ENCODE measurements around the gene AKT3. TPM values are rescaled to one million over a fixed set of nuclear protein-coding genes. Genes with fewer than 3 reads are reported as not detected.

Gene AKT3
- polyA plus RNA-seq, 1 experiment, result 34.9 TPM

DNA sequence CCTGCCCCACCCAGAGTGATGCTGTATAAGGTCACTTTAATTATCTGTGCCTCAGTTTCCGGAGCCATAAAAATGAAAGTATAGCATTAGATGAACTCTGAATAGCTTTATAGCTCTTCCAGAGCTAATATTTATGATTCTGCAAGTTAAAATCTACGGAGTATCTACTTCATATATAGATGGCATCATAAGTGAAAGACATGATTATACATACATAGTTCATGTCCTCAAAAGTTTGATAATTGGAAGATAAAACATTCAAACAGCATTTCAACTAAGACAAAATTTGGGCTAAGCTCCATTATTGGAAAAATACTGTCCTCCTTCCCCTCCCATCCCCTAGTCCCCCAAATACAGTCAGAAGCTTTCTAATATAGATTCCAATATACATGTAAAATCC lies 4.2 kb downstream of the AKT3 start:
- no peak overlapping the region for H3K27ac ChIP-seq (ENCODE audit: low read depth, low read length)
- H3K4me3 ChIP-seq (ENCODE audit: low read depth, low read length), result no peak overlapping the region
- no peak for DNase-seq (ENCODE audit: low read depth, low spot score)
- TF ChIP-seq, protein P1, sequence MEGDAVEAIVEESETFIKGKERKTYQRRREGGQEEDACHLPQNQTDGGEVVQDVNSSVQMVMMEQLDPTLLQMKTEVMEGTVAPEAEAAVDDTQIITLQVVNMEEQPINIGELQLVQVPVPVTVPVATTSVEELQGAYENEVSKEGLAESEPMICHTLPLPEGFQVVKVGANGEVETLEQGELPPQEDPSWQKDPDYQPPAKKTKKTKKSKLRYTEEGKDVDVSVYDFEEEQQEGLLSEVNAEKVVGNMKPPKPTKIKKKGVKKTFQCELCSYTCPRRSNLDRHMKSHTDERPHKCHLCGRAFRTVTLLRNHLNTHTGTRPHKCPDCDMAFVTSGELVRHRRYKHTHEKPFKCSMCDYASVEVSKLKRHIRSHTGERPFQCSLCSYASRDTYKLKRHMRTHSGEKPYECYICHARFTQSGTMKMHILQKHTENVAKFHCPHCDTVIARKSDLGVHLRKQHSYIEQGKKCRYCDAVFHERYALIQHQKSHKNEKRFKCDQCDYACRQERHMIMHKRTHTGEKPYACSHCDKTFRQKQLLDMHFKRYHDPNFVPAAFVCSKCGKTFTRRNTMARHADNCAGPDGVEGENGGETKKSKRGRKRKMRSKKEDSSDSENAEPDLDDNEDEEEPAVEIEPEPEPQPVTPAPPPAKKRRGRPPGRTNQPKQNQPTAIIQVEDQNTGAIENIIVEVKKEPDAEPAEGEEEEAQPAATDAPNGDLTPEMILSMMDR (IDR thresholded peaks at IDR 0.05; ENCODE audit: low read depth, low read length), result no peak
- ChIA-PET CTCF (interaction anchor here (0.7 to 1.5 kb wide), 3 partner anchors 97 to 453 kb away, joined by 3 read pairs; no protein-coding TSS in a partner anchor), POLR2A (interaction anchor here (0.5 kb wide), 1 partner anchor 263 kb away, joined by 6 read pairs; no protein-coding TSS in a partner anchor)
- H3K9me3 ChIP-seq (ENCODE audit: control insufficient read depth, insufficient read depth, low read length), result no peaks in the 10 kb centered on the region
- no peaks in the 10 kb centered on the region for H3K27me3 ChIP-seq (ENCODE audit: control insufficient read depth, insufficient read depth, low read length)

DNA sequence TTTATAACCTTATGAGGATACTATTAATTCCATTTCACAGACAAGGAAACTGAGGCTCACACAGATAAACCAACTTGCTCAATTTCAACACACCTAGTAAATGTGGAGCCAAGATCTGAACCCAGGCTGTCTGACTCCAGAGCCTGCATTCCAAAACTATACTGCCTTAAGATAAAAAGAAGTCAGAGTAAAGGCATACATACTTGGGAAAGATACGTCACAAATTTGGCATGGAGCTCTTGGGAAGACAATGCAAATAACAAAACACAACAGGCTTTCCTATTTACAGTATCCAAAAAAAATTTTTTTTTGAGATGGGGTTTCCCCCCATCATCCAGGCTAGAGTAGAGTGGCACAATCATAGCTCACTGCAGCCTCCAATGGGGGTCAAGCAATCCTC lies 5.9 kb downstream of the AKT3 start:
- POLR2A ChIA-PET, result no interaction called here
- Histone ChIP-seq H3K27ac (ENCODE audit: low read depth, low read length) (no peak overlapping the region), H3K4me3 (ENCODE audit: low read depth, low read length) (no peak overlapping the region), H3K27me3 (ENCODE audit: control insufficient read depth, insufficient read depth, low read length) (no peaks in the 10 kb centered on the region), H3K9me3 (ENCODE audit: control insufficient read depth, insufficient read depth, low read length) (no peaks in the 10 kb centered on the region)
- DNase-seq (ENCODE audit: low read depth, low spot score), result no peak
- TF ChIP-seq, protein P1 (IDR thresholded peaks at IDR 0.05; ENCODE audit: low read depth, low read length), result no peak
- CTCF ChIA-PET, result no interaction called here

DNA sequence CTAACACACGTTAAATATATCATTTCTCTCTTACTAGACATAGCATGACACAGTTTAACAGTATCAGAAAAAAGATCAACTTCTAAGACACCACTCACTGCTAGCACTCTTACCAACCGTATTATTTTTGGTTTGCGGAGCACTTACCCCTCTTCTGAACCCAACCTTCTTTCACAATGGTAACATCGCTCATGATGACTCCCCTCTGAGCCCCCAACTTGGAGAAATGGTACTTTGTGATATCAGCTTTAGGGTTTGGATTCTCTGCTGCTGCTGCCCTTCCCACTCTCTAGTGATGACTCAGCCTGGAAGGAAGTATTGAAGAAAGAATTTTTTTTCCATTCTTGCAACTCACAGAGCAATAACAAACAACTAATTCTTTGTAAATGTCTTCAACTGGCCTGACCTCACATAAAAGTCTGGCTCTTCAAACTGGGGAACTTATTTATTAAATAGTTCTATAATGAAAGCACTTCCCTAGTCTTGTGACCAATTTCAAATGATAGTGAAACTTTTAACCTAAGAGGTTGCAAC lies 7.0 kb downstream of the AKT3 start:
- CTCF ChIA-PET, result no interaction called here
- H3K4me3 ChIP-seq (ENCODE audit: low read depth, low read length), result peak overlapping the region; percentile 46
- peak overlapping the region; percentile 53 for H3K27ac ChIP-seq (ENCODE audit: low read depth, low read length)
- POLR2A ChIA-PET, result interaction anchor here (0.6 kb wide), 1 partner anchor 205 kb away, joined by 3 read pairs; no protein-coding TSS in a partner anchor
- DNase-seq (ENCODE audit: low read depth, low spot score), result peak; percentile 55
- no peaks in the 10 kb centered on the region for H3K27me3 ChIP-seq (ENCODE audit: control insufficient read depth, insufficient read depth, low read length)
- no peaks in the 10 kb centered on the region for H3K9me3 ChIP-seq (ENCODE audit: control insufficient read depth, insufficient read depth, low read length)
- TF ChIP-seq, protein P1 (IDR thresholded peaks at IDR 0.05; ENCODE audit: low read depth, low read length), result no peak

DNA sequence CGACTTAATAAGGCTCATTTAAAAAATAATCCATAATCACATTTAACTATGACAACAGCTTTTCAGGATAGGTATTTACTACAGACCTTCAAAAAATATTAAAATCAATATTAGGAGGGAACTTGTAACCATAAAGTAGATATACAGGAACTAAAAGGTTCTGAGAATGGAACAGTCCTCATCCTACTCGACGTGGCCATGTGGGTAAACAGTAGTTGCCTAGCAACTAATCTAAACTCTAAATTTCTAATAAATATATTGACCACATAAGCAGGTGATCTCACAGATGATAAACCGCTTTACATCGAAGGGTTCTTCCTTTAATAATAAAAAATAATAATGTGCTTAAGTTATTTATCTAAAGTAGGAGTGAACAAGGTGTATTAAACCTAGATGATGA lies 7.9 kb downstream of the AKT3 start:
- H3K27ac ChIP-seq (ENCODE audit: low read depth, low read length), result no peak overlapping the region
- DNase-seq (ENCODE audit: low read depth, low spot score), result no peak
- no peaks in the 10 kb centered on the region for H3K9me3 ChIP-seq (ENCODE audit: control insufficient read depth, insufficient read depth, low read length)
- ChIA-PET CTCF (interaction anchor here (2.1 kb wide), 1 partner anchor 431 kb away, joined by 7 read pairs; no protein-coding TSS in a partner anchor), POLR2A (interaction anchor here (0.7 kb wide), 1 partner anchor 95 kb away, joined by 4 read pairs; no protein-coding TSS in a partner anchor)
- H3K27me3 ChIP-seq (ENCODE audit: control insufficient read depth, insufficient read depth, low read length), result no peaks in the 10 kb centered on the region
- TF ChIP-seq, protein P1 (IDR thresholded peaks at IDR 0.05; ENCODE audit: low read depth, low read length), result no peak
- H3K4me3 ChIP-seq (ENCODE audit: low read depth, low read length), result no peak overlapping the region

DNA sequence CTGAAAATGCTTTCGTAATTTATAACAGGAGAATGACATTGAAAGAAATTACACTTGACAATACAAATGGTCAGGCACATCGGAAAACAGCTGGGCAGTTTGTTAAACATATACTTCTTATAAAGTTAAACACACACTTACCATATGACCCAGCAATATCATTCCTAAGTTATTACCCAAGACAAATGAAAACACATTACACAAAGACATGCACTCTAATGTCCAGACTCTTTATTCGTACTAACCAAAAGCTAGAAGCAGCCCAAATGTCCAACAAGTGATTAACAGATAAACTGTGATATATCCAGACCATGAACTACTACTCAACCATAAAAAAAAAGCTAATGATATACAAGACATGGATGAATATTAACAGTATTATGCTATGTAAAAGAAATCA lies 8.5 kb downstream of the AKT3 start:
- Histone ChIP-seq H3K27me3 (ENCODE audit: control insufficient read depth, insufficient read depth, low read length) (no peaks in the 10 kb centered on the region), H3K9me3 (ENCODE audit: control insufficient read depth, insufficient read depth, low read length) (peaks cover 5% of the 10 kb centered on the region; the same call in 1 of the 2 replicates), H3K27ac (ENCODE audit: low read depth, low read length) (no peak overlapping the region), H3K4me3 (ENCODE audit: low read depth, low read length) (no peak overlapping the region)
- ChIA-PET CTCF (interaction anchor here (0.7 to 2.1 kb wide), 2 partner anchors 250 to 432 kb away, joined by 3 to 7 read pairs; no protein-coding TSS in a partner anchor), POLR2A (interaction anchor here (0.7 kb wide), 1 partner anchor 95 kb away, joined by 4 read pairs; no protein-coding TSS in a partner anchor)
- peak; percentile 27 for DNase-seq (ENCODE audit: low read depth, low spot score)
- TF ChIP-seq, protein P1 (IDR thresholded peaks at IDR 0.05; ENCODE audit: low read depth, low read length), result no peak
